Measurements from ENCODE around the gene MPV17L2.
A peak's percentile ranks its signal among the peaks of the same experiment; 100 is the strongest.

Gene MPV17L2

GRCh38 chr19:18160493-18160970 is 32.5 kb upstream of the MPV17L2 start:
- DNase-seq (ENCODE audit: extremely low spot score, insufficient read length, low read depth) (no peak), FAIRE-seq (no peak)

- DNase-seq (ENCODE audit: extremely low spot score, insufficient read length, low read depth): peak; percentile 87
- FAIRE-seq: peak; percentile 69
Measured at GRCh38 chr19:18160971-18161635, 31.9 kb upstream of the MPV17L2 start.

- FAIRE-seq (no peak), DNase-seq (ENCODE audit: extremely low spot score, insufficient read length, low read depth) (no peak)
Measured at GRCh38 chr19:18161636-18162002, 31.4 kb upstream of the MPV17L2 start.

- DNase-seq (ENCODE audit: extremely low spot score, insufficient read length, low read depth): no peak
- FAIRE-seq: no peak
Measured at GRCh38 chr19:18164072-18164471, 28.9 kb upstream of the MPV17L2 start.

- no peak for FAIRE-seq
- DNase-seq (ENCODE audit: extremely low spot score, insufficient read length, low read depth): no peak
Measured at GRCh38 chr19:18165794-18166544, 27.0 kb upstream of the MPV17L2 start.

- FAIRE-seq (no peak), DNase-seq (ENCODE audit: extremely low spot score, insufficient read length, low read depth) (no peak)
Measured at GRCh38 chr19:18167011-18167410, 26.0 kb upstream of the MPV17L2 start.

- FAIRE-seq (peak; percentile 93), DNase-seq (ENCODE audit: extremely low spot score, insufficient read length, low read depth) (no peak)
Measured at GRCh38 chr19:18167975-18168645, 24.9 kb upstream of the MPV17L2 start.

- FAIRE-seq (no peak), DNase-seq (ENCODE audit: extremely low spot score, insufficient read length, low read depth) (no peak)
Measured at GRCh38 chr19:18168673-18169381, 24.2 kb upstream of the MPV17L2 start.

GRCh38 chr19:18170714-18171255 is 22.2 kb upstream of the MPV17L2 start:
- DNase-seq (ENCODE audit: extremely low spot score, insufficient read length, low read depth) (no peak), FAIRE-seq (peak; percentile 97)

GRCh38 chr19:18171605-18172327 is 21.3 kb upstream of the MPV17L2 start:
- DNase-seq (ENCODE audit: extremely low spot score, insufficient read length, low read depth) (no peak), FAIRE-seq (peak; percentile 80)

GRCh38 chr19:18172331-18173053 is 20.5 kb upstream of the MPV17L2 start:
- DNase-seq (ENCODE audit: extremely low spot score, insufficient read length, low read depth) (no peak), FAIRE-seq (no peak)

- no peak for DNase-seq (ENCODE audit: extremely low spot score, insufficient read length, low read depth)
Measured at GRCh38 chr19:18173054-18173571, 19.9 kb upstream of the MPV17L2 start.

GRCh38 chr19:18173572-18174288 is 19.3 kb upstream of the MPV17L2 start, which contains the start of gene IFI30:
Gene IFI30, plus strand, starts transcription at chr19:18173813. Its CDS starts 29 bp downstream, at chr19:18173842.
- peak; percentile 95 for FAIRE-seq
- no peak for DNase-seq (ENCODE audit: extremely low spot score, insufficient read length, low read depth)

More at GRCh38 chr19:18173054-18173571, 19.9 kb upstream of the MPV17L2 start:
- FAIRE-seq: no peak

GRCh38 chr19:18174983-18175382 is 18.0 kb upstream of the MPV17L2 start:
- FAIRE-seq (no peak), DNase-seq (ENCODE audit: extremely low spot score, insufficient read length, low read depth) (no peak)

- no peak for FAIRE-seq
Measured at GRCh38 chr19:18176367-18177310, 16.4 kb upstream of the MPV17L2 start.

GRCh38 chr19:18179957-18180356 is 13.1 kb upstream of the MPV17L2 start:
- DNase-seq (ENCODE audit: extremely low spot score, insufficient read length, low read depth) (no peak), FAIRE-seq (peak; percentile 69)

More at GRCh38 chr19:18176367-18177310, 16.4 kb upstream of the MPV17L2 start:
- no peak for DNase-seq (ENCODE audit: extremely low spot score, insufficient read length, low read depth)

GRCh38 chr19:18183529-18183928 is 9.5 kb upstream of the MPV17L2 start:
- no peak for DNase-seq (ENCODE audit: extremely low spot score, insufficient read length, low read depth)
- no peak for FAIRE-seq
